Panc1 (cell line): ENCODE data around the gene PTPRJ. TPM values are rescaled to one million over a fixed set of nuclear protein-coding genes. Genes with fewer than 3 reads are reported as not detected.
A peak's percentile ranks its signal among the peaks of the same experiment; 100 is the strongest.

Experiments
- ATAC-seq: fragments of 200-7000 bp; cut with Tn5 transposase; 2 replicates; pipeline ENCODE4 v1.9.1; 2020; ENCODE audit warnings: mild to moderate bottlenecking, moderate library complexity
- BruUV-seq: library from RNA; stranded (reverse); fragments of 400-500 nt; replicated peaks from 2 replicates; lab custom pipeline; 2021; lab: Mats Ljungman, UMichigan
- CTCF ChIA-PET: fragments of 300-600 bp; sonication (Branson Sonifier 250); formaldehyde crosslinking; loops from one replicate; lab custom pipeline; 2022; ENCODE audit warnings: antibody characterized with exemption; lab: Charles Lee
- POLR2A ChIA-PET: fragments of 300-600 bp; sonication (Branson Sonifier 250); formaldehyde crosslinking; loops from one replicate; lab custom pipeline; 2022; ENCODE audit warnings: antibody characterized with exemption; lab: Charles Lee
- DNase-seq: peaks from one replicate; pipeline ENCODE4 v3.0.0-alpha.2; 2010; ENCODE audit warnings: low read depth, low spot score
- H3K27ac ChIP-seq: 2 replicates; pipeline ENCODE4 v1.5.1; 2011; ENCODE audit warnings: mild to moderate bottlenecking, low read length, inconsistent platforms
- H3K27me3 ChIP-seq: fragments of 200-500 bp; sonication (Bioruptor generic); 2 replicates; pipeline ENCODE4 v1.6.0; 2014; ENCODE audit warnings: low read length, inconsistent platforms; ENCODE audit not compliant: control insufficient read depth, insufficient read depth
- H3K36me3 ChIP-seq: fragments of 200-500 bp; sonication (Bioruptor generic); 2 replicates; pipeline ENCODE4 v1.5.1; 2014; ENCODE audit warnings: inconsistent platforms, mild to moderate bottlenecking, low read length, moderate library complexity; ENCODE audit not compliant: control insufficient read depth, insufficient read depth
- H3K4me1 ChIP-seq: 2 replicates; pipeline ENCODE4 v1.5.1; 2011; ENCODE audit warnings: inconsistent platforms, mild to moderate bottlenecking, low read length, moderate library complexity; ENCODE audit not compliant: control insufficient read depth, insufficient read depth
- H3K4me3 ChIP-seq, 2 experiments: 2 replicates each; pipeline ENCODE4 v1.5.1; 2011 to 2012; ENCODE audit warnings: low read depth in 2 of 2, low read length in 2 of 2, mild to moderate bottlenecking in 2 of 2, inconsistent platforms in 1 of 2, moderate library complexity in 1 of 2
- H3K9me3 ChIP-seq: fragments of 200-500 bp; sonication (Bioruptor generic); 2 replicates; pipeline ENCODE4 v1.5.1; 2014; ENCODE audit warnings: low read depth, mild to moderate bottlenecking, inconsistent platforms, low read length, moderate library complexity; ENCODE audit not compliant: control insufficient read depth, insufficient read depth
- CTCF ChIP-seq: fragments of 450-650 bp; IDR thresholded peaks from 2 replicates; pipeline ENCODE4 v1.5.1; 2017; ENCODE audit warnings: mild to moderate bottlenecking
- POLR2AphosphoS5 ChIP-seq: IDR thresholded peaks from 2 replicates; pipeline ENCODE4 v1.6.1; 2012; ENCODE audit warnings: mild to moderate bottlenecking, low read depth, low read length, moderate library complexity
- REST ChIP-seq, 2 experiments: IDR thresholded peaks; 2 replicates each; pipeline ENCODE4 v1.6.1; 2011 to 2012; ENCODE audit warnings: low read depth in 2 of 2, control low read depth in 1 of 2, low read length in 1 of 2, mild to moderate bottlenecking in 1 of 2, moderate library complexity in 1 of 2; ENCODE audit not compliant: insufficient read depth in 1 of 2
- SIN3A ChIP-seq: IDR thresholded peaks from 2 replicates; pipeline ENCODE4 v1.6.1; 2012; ENCODE audit warnings: low read depth, mild to moderate bottlenecking, low read length, moderate library complexity, borderline replicate concordance; ENCODE audit not compliant: insufficient read depth
- TCF7L2 ChIP-seq: IDR thresholded peaks from 2 replicates; pipeline ENCODE4 v1.6.1; 2011; ENCODE audit warnings: mild to moderate bottlenecking, low read depth, low read length, inconsistent platforms
- in situ Hi-C: cut with HindIII; loops from 2 replicates; pipeline ENCODE4 v1.10.0; 2016; ENCODE audit warnings: low sequenced_read_pairs, low pct_unique_long_range_greater_than_20kb
- intact Hi-C: fragments of 100-400 bp; cut with micrococcal nuclease; formaldehyde crosslinking; loops from one replicate; pipeline ENCODE4 v1.10.0; 2022; ENCODE audit not compliant: unreplicated experiment
- total RNA-seq: library from RNA; stranded (reverse); gene quantifications from one replicate; pipeline ENCODE4 v1.2.1, GENCODE V29; 2021; ENCODE audit not compliant: unreplicated experiment

Gene PTPRJ
- total RNA-seq, 1 experiment from 2014 or later: 73.6 TPM

- Histone ChIP-seq H3K27ac (peak overlapping the region; percentile 91), H3K27me3 (no peaks in the 10 kb centered on the region), H3K4me1 (peaks cover 76% of the 10 kb centered on the region), H3K9me3 (no peaks in the 10 kb centered on the region), H3K4me3 (no peak overlapping the region; a peak in 1 of 4 replicates), H3K36me3 (no peaks in the 10 kb centered on the region)
- no TSS peak for BruUV-seq
- CTCF ChIA-PET: interaction anchor here (0.7 kb wide), 1 partner anchor 43 kb away, joined by 4 read pairs; no protein-coding TSS in a partner anchor
- ATAC-seq (no peak), DNase-seq (no peak)
- in situ Hi-C loops: no loop called here
- intact Hi-C loops: no loop called here
- POLR2A ChIA-PET: no interaction called here
- TF ChIP-seq TCF7L2 (no peak), SIN3A (no peak), CTCF (no peak), POLR2AphosphoS5 (no peak), REST (IDR thresholded peaks at IDR 0.05; ENCODE audit: insufficient read depth in 1 of 2, low read depth in 2 of 2, low read length in 1 of 2) (no peak)
Observed at GRCh38 chr11:47989779-47990178, 9.4 kb downstream of the PTPRJ start.

- peak overlapping the region; percentile 91 for H3K27ac ChIP-seq
- H3K36me3 ChIP-seq: no peaks in the 10 kb centered on the region
- no TSS peak for BruUV-seq
- POLR2A ChIA-PET: no interaction called here
- TF ChIP-seq CTCF: no peak
- TF ChIP-seq POLR2AphosphoS5: no peak
- no peak for TF ChIP-seq REST (IDR thresholded peaks at IDR 0.05; ENCODE audit: insufficient read depth in 1 of 2, low read depth in 2 of 2, low read length in 1 of 2)
- TF ChIP-seq SIN3A: no peak
- TF ChIP-seq TCF7L2: no peak
- ATAC-seq (peak; percentile 9; the same call in 1 of the 2 replicates), DNase-seq (no peak)
- intact Hi-C loops: no loop called here
- in situ Hi-C loops: no loop called here
- CTCF ChIA-PET: interaction anchor here (0.6 kb wide), 3 partner anchors 130 to 155 kb away, joined by 4 to 6 read pairs (median 5); no protein-coding TSS in a partner anchor
- peaks cover 77% of the 10 kb centered on the region for H3K4me1 ChIP-seq
- H3K4me3 ChIP-seq: peak overlapping the region; percentile 16 to 36
- no peaks in the 10 kb centered on the region for H3K9me3 ChIP-seq
- no peaks in the 10 kb centered on the region for H3K27me3 ChIP-seq
Observed at GRCh38 chr11:47991266-47991830, 11.0 kb downstream of the PTPRJ start.
